Measurements from ENCODE around the gene GABRG3. TPM values are rescaled to one million over a fixed set of nuclear protein-coding genes. Genes with fewer than 3 reads are reported as not detected.

Gene GABRG3
- polyA plus RNA-seq, 1 donor, result 2.1 TPM

GRCh38 chr15:27506752-27507151 lies 535.8 kb downstream of the GABRG3 start:
- DNase-seq, result no peak

GRCh38 chr15:27509014-27509413 lies 538.0 kb downstream of the GABRG3 start:
- DNase-seq, result no peak

GRCh38 chr15:27512281-27513001 lies 541.5 kb downstream of the GABRG3 start:
- DNase-seq, result no peak

GRCh38 chr15:27514526-27514925 lies 543.5 kb downstream of the GABRG3 start:
- no peak for DNase-seq

GRCh38 chr15:27527490-27528067 lies 556.6 kb downstream of the GABRG3 start:
- no peak for DNase-seq

- no peak for DNase-seq
Observed at GRCh38 chr15:27529399-27529798, 558.4 kb downstream of the GABRG3 start.

GRCh38 chr15:27530994-27531393 lies 560.0 kb downstream of the GABRG3 start:
- no peak for DNase-seq

GRCh38 chr15:27532358-27532757 lies 561.4 kb downstream of the GABRG3 start:
- no peak for DNase-seq

- no peak for DNase-seq
Observed at GRCh38 chr15:27535445-27536129, 564.6 kb downstream of the GABRG3 start.

- no peak for DNase-seq
Observed at GRCh38 chr15:27538325-27538724, 567.3 kb downstream of the GABRG3 start.

GRCh38 chr15:27541581-27541980 lies 570.6 kb downstream of the GABRG3 start:
- no peak for DNase-seq

- DNase-seq, result no peak
Observed at GRCh38 chr15:27545494-27546255, 574.7 kb downstream of the GABRG3 start.

GRCh38 chr15:27549746-27550145 lies 578.8 kb downstream of the GABRG3 start:
- no peak for DNase-seq

- no peak for DNase-seq
Observed at GRCh38 chr15:27550635-27551034, 579.7 kb downstream of the GABRG3 start.

- DNase-seq, result no peak
Observed at GRCh38 chr15:27561816-27562215, 590.8 kb downstream of the GABRG3 start.

- DNase-seq, result no peak
Observed at GRCh38 chr15:27563765-27564370, 592.9 kb downstream of the GABRG3 start.

- no peak for DNase-seq
Observed at GRCh38 chr15:27564656-27565055, 593.7 kb downstream of the GABRG3 start.

GRCh38 chr15:27570746-27571145 lies 599.8 kb downstream of the GABRG3 start:
- DNase-seq, result no peak

GRCh38 chr15:27573805-27574485 lies 603.0 kb downstream of the GABRG3 start:
- peak; percentile 3 for DNase-seq

- DNase-seq, result no peak
Observed at GRCh38 chr15:27574541-27575054, 603.6 kb downstream of the GABRG3 start.

GRCh38 chr15:27575521-27575920 lies 604.5 kb downstream of the GABRG3 start:
- no peak for DNase-seq
